ENCODE results near the gene MIPEP.

MIPEP gene

DNA sequence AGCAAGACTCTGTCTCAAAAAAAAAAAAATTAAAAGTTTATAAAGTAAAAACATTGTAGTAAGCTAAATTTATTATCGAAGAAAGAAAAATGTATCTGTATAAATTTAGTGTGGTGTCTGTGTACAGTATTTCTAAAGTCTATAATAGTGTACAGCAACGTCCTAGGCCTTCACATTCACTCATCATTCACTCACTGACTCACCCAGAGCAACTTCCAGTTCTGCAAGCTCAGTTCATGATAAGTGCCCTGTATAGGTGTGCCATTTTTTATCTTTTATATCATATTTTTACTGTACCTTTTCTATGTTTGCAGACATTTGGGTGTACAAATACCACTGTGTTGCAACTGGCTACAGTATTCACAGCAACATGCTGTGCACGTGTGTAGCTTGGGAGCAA, 200.9 kb downstream of the MIPEP start:
- no peak for FAIRE-seq
- no peak for DNase-seq (ENCODE audit: insufficient read length, low spot score)

DNA sequence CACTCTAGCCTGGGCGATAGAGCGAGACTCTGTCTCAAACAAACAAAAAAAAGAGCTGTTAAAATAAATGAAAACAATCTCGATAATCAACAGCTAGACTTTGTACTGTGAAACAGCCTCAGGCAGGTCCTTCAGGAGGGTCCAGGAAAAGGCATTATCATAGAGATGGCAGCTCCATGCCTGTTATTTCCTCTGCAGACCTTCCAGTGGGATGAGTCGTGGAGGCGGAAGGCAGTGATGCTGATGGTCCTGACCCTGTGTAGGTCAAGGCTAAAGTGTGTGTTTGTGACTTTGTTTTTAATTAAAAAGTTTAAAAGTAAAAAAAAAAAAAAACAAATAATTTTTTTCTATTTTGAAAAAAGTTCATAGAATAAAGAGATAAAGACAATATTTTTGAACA, 201.6 kb downstream of the MIPEP start:
- no peak for FAIRE-seq
- no peak for DNase-seq (ENCODE audit: insufficient read length, low spot score)

GRCh38 chr13:23686948-23687347, 202.3 kb downstream of the MIPEP start:
- FAIRE-seq: no peak
- no peak for DNase-seq (ENCODE audit: insufficient read length, low spot score)

GRCh38 chr13:23685416-23685815, 203.8 kb downstream of the MIPEP start:
- FAIRE-seq: no peak
- DNase-seq (ENCODE audit: insufficient read length, low spot score): no peak

GRCh38 chr13:23684647-23685046, 204.6 kb downstream of the MIPEP start:
- DNase-seq (ENCODE audit: insufficient read length, low spot score): no peak
- FAIRE-seq: no peak

- FAIRE-seq: no peak
Measured at GRCh38 chr13:23683084-23683483, 206.1 kb downstream of the MIPEP start.

GRCh38 chr13:23680845-23681669, 208.1 kb downstream of the MIPEP start:
- DNase-seq (ENCODE audit: insufficient read length, low spot score): no peak
- no peak for FAIRE-seq

More at GRCh38 chr13:23683084-23683483, 206.1 kb downstream of the MIPEP start:
- no peak for DNase-seq (ENCODE audit: insufficient read length, low spot score)
